GM21825 (cell line): Measurements from ENCODE around the gene XRCC3.

Experiments
- ATAC-seq: cut with Tn5 transposase; IDR thresholded peaks from one replicate; pipeline ENCODE4 v1.9.1; 2021; ENCODE audit warnings: mild to moderate bottlenecking, moderate library complexity; ENCODE audit not compliant: unreplicated experiment

XRCC3 gene

DNA sequence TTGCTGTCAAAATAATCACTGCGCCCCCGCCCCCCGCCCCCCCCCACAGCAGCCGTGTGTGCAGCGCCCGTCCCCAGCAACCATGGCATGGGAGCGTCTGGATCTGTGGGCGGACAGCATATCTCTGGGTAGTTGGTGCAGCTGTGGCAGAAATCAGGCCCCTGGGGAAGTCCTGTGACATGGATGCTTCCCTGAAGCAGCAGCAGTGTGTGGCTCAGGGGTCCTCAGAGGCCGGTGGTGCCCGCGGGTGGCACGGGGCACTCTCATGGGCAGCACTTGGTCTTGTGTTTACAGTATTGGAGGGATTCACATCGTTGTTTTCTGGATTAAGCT is 19.2 kb downstream of the XRCC3 start:
- ATAC-seq: no peak

GRCh38 chr14:103695296-103696069 is 19.8 kb downstream of the XRCC3 start:
- no peak for ATAC-seq

DNA sequence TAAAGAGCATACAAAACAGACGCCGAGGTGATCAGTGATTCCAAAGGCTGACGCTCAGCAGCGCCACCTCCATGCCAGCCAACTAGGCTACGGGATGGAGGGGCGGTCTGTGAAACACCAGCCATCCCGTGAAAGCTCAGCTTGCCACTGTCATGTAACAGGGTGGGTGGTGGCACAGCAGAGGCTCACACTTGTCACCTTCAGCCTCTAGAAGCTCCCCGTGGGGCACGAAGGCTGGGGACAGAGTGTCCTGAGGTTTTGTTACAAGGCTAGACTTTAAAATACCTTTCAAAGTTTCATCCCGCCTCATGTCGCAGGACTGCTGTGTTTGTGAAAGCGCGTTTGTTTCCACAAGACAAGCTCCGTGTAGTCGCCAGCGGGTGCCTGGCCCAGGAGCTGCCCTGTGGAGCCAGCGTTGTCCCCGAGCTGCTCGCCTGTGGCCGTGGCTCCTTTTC is 20.7 kb downstream of the XRCC3 start:
- no peak for ATAC-seq

GRCh38 chr14:103693515-103693914 is 21.7 kb downstream of the XRCC3 start:
- ATAC-seq: no peak

GRCh38 chr14:103692871-103693270 is 22.4 kb downstream of the XRCC3 start:
- ATAC-seq: no peak

- ATAC-seq: peak; percentile 13
These were observed 23.1 kb downstream of the XRCC3 start for GRCh38 chr14:103692159-103692558.

- peak; percentile 54 for ATAC-seq
These were observed 23.6 kb downstream of the XRCC3 start for GRCh38 chr14:103691655-103692054.

DNA sequence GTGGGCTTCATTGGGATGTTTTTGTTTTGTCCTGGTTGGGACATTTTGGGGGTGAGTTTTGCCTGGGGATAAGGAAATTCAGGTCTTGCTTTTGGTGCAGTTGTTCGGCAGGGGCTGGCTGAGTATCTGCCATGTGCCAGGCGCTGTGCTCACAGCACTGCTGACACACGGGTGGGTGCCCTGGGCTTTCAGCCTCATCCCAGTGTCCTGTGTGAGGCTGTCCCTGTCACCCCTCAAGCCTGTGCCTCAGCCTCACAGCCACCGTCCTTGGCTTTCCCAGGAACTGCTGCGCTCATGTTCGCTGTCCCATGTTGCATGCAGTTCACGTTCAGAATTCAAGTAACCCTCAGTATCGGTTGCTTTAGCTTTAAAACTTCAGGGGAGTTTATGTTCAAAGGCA is 24.9 kb downstream of the XRCC3 start:
- no peak for ATAC-seq

DNA sequence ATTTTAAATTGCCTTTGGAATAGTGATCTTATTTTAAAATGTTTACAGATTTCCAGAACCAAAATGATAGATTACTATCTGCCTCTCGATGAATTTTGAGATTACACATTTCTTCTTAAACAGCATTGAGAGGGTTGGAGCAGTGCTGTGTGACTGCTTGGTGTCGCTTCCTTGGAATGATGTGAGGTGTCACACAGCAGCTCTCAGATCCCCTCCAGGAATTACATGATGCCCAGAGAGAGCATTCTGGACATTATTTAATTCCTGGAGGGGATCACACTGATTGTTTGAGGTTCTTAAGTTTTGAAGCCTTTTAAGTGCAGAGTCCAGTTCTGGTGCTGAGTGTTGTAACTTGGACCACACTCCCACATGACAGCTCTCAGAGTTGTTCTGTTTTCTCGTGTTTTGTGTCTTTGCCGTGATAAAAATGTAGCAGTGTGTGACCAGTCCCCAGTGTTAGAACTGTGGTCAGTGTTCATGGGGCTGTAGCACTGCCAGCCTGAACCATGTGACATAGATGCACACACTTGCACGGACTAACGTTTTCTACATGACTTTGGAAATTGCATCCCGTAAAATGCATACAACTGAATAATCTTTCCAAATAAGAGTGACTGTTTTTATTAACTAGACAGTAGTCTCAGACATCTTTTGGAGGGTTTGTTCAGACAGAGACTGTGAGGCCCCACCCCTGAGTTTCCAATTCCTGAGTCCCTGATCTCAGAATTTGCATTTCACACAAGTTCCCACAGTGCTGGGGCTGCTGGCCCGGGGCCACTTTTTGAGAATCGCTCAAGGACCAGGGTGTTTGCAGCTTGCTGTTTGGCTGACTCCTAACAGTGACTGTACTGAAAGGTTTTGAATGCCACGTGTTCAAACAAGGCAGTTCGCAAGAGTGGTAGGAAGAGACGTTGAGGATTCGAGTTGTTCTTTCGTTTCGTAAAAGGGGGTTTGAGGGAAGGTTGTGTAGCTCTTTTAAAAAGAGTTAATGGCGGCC is 26.0 kb downstream of the XRCC3 start:
- ATAC-seq: peak; percentile 55

DNA sequence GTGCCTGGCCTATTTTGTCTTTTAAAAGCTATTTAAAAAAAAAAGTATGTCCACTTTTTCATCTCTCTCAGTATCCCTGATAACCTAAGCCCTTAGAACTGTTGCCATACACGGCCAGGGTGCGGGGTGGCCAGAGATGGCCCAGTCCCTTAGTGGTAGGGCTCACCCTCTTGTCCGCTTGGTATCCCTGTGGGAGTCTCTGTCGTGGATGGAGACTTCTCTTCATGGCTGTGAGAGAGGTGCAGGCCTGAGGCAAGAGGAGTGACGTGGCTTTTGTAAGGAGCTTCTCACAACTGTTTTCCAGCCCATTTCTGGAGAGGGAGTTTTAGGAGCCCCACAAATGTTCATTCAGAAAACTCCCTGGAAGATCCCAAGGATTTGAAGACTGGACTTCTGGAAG is 26.8 kb downstream of the XRCC3 start:
- no peak for ATAC-seq

DNA sequence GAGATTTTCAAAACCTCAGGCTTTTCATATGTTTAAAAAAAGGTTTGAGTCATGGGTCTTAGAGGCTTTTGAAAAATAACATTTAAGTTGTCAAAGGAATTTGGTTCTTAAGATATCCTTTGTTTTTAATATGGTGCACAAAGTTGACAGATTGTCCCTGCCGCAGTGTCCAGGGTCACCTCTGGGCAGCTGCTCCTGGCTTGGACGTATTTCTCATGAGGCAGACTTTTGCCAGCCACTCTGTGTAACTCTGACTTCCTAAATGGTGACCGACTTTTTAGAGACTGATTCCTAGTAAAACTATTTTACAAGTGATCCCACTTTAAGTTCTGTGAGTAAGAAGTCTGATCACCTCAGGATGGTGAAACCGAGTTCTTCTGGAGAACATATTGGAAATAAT is 27.5 kb downstream of the XRCC3 start:
- no peak for ATAC-seq

GRCh38 chr14:103686831-103687485 is 28.3 kb downstream of the XRCC3 start:
- ATAC-seq: no peak

GRCh38 chr14:103685276-103686211 is 29.7 kb downstream of the XRCC3 start:
- no peak for ATAC-seq

- ATAC-seq: no peak
These were observed 30.4 kb downstream of the XRCC3 start for GRCh38 chr14:103684871-103685270.

- ATAC-seq: no peak
These were observed 30.8 kb downstream of the XRCC3 start for GRCh38 chr14:103684471-103684870.

- ATAC-seq: no peak
These were observed 32.1 kb downstream of the XRCC3 start for GRCh38 chr14:103683139-103683538.

DNA sequence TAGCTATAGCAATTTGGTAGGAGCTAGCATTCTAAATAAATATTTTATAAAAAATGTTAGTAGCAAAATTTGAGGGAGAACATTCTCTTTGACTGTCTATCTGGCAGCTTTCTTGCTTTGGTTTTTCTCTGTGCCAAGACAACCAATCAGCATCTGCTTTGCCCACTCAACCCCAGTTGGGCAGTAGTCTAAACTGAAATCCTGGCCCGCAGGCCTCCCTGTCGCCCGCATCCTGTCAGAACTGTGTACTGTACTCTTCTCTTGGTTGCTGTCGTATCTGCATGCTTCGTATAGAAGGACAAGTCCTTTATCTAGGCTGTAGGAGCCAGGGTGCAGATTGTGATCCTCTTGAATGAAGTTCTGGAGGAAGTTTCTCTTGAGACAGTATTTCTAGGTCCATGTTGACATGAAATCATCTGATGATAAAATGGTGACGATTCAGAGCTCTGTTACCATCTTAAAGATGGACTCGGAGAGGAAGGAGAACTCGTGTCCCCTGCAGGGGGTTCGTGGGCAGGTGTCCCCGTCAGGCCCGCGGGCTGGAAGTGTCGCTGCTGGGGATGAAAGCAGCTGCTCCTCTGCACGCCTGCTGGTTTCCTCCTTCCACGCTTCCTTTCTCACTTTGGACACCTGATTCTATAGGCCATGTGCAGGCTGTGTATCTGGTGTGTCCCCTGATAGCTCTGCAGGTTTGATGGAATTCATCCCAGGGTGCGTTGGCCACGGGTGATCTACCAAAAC is 34.6 kb downstream of the XRCC3 start:
- ATAC-seq: no peak

DNA sequence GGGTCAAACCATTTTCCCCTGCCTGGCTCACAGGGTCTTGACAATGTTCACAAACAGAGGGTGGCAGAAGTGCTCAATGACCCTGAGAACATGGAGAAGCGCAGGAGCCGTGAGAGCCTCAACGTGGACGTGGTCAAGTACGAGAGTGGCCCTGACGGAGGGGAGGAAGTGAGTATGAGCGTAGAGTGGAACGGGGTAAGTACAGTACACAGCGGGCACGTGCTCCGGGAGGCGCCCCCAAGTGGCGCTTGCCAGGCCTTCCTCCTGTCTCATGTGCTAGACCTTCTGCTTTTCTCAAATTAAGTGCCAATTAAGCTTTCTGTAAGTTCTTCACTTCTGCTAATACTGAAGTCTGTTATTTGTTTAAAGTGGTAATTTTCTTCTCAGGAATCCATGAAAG is 35.9 kb downstream of the XRCC3 start:
- peak; percentile 85 for ATAC-seq

DNA sequence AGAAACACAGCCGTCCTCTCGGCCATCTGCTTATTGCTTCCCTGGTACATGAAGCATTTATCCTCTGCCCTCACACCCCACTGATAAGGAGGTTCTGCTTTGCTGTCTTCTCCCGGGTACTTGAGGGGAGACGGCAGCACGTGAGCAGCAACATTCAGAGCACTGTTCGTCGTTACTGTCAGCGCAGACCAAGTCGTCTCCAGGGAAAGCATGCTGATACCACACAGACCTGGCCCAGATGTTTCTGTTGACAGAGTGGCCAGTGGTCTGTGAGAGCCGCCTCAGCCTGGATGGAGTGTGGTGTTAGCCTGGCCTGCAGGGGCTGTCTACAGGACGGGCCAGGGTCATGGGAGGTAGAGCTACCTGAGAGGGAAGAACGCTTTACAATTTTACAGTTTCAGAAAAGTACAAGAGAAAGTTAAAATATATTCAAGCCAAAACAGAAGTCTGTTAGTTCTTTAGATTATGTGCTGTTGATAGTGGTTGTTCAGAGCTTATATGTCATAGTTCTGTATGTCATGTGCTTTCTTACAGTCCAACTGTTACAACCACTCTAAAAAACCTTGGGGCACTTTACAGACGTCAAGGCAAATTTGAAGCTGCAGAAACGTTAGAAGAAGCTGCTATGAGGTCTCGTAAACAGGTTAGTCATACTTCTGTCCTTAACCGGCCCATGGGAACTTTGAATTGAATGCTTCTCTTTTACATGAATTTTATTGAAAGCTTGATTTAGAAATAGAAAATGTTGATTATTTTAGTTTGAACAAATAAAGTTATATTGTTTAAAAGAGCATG is 38.2 kb downstream of the XRCC3 start:
- ATAC-seq: no peak
